MM.1S (cell line): ENCODE results near the gene RIIAD1.

ENCODE experiments used
- DNase-seq: peaks from one replicate; pipeline ENCODE4 v3.0.0-alpha.2; 2015
- H2AFZ ChIP-seq: fragments of 300-600 bp; sonication (generic); 2 replicates; pipeline ENCODE4 v1.6.0; 2016; ENCODE audit warnings: antibody characterized with exemption, low read length
- H3F3A ChIP-seq: fragments of 300-600 bp; sonication (generic); 2 replicates; pipeline ENCODE4 v1.6.1; 2016; ENCODE audit warnings: mild to moderate bottlenecking, antibody characterized with exemption, low read length, moderate library complexity, mixed read lengths; ENCODE audit not compliant: insufficient read depth
- H3K27ac ChIP-seq: fragments of 300-600 bp; sonication (generic); 2 replicates; pipeline ENCODE4 v1.5.1; 2016; ENCODE audit warnings: mild to moderate bottlenecking, low read length
- H3K27me3 ChIP-seq: fragments of 300-600 bp; sonication (generic); replicated peaks from 2 replicates; pipeline ENCODE4 v1.6.0; 2016; ENCODE audit warnings: low read length; ENCODE audit not compliant: insufficient read depth
- H3K36me3 ChIP-seq: fragments of 300-600 bp; sonication (generic); replicated peaks from 2 replicates; pipeline ENCODE4 v1.6.1; 2016; ENCODE audit warnings: mild to moderate bottlenecking, low read length, mixed read lengths; ENCODE audit not compliant: insufficient read depth
- H3K4me1 ChIP-seq: fragments of 300-600 bp; sonication (generic); 2 replicates; pipeline ENCODE4 v1.6.1; 2016; ENCODE audit warnings: low read length, mixed read lengths
- H3K4me2 ChIP-seq: fragments of 300-600 bp; sonication (generic); 2 replicates; pipeline ENCODE4 v1.6.0; 2016; ENCODE audit warnings: low read depth, low read length
- H3K4me3 ChIP-seq: fragments of 300-600 bp; sonication (generic); 2 replicates; pipeline ENCODE4 v1.5.1; 2016; ENCODE audit warnings: low read length, mixed read lengths
- H3K79me2 ChIP-seq: fragments of 300-600 bp; sonication (generic); 2 replicates; pipeline ENCODE4 v1.6.1; 2016; ENCODE audit warnings: mixed run types, low read length, mixed read lengths
- H3K9ac ChIP-seq: fragments of 300-600 bp; sonication (generic); 2 replicates; pipeline ENCODE4 v1.6.1; 2016; ENCODE audit warnings: low read length, mixed read lengths
- H3K9me2 ChIP-seq: fragments of 300-600 bp; sonication (generic); replicated peaks from 2 replicates; pipeline ENCODE4 v1.6.1; 2016; ENCODE audit warnings: mild to moderate bottlenecking, low read length, mixed read lengths; ENCODE audit not compliant: insufficient read depth
- H3K9me3 ChIP-seq: fragments of 300-600 bp; sonication (generic); replicated peaks from 2 replicates; pipeline ENCODE4 v1.6.1; 2016; ENCODE audit warnings: mild to moderate bottlenecking, low read length, mixed read lengths; ENCODE audit not compliant: insufficient read depth
- H4K20me1 ChIP-seq: fragments of 300-600 bp; sonication (generic); 2 replicates; pipeline ENCODE4 v1.6.1; 2016; ENCODE audit warnings: mild to moderate bottlenecking, low read length, moderate library complexity, mixed read lengths; ENCODE audit not compliant: insufficient read depth
- CTCF ChIP-seq: fragments of 300-600 bp; sonication (generic); IDR thresholded peaks from 2 replicates; pipeline ENCODE4 v1.5.1; 2016; ENCODE audit warnings: antibody characterized with exemption, low read length, mixed read lengths
- EZH2 ChIP-seq: fragments of 300-600 bp; sonication (generic); optimal IDR thresholded peaks from 2 replicates; pipeline ENCODE3; 2017; ENCODE audit warnings: low read depth, mild to moderate bottlenecking, antibody characterized with exemption, low read length, mixed read lengths
- EZH2phosphoT487 ChIP-seq: fragments of 300-600 bp; sonication (generic); IDR thresholded peaks from 2 replicates; pipeline ENCODE4 v1.6.1; 2018; ENCODE audit warnings: antibody characterized with exemption, low read length

The RIIAD1 gene

GRCh38 chr1:151710187-151710840, 11.0 kb upstream of the RIIAD1 start:
- Histone ChIP-seq H3K4me2 (no peak overlapping the region), H2AFZ (no peak overlapping the region), H4K20me1 (no peaks in the 10 kb centered on the region), H3K27me3 (peaks cover 67% of the 10 kb centered on the region), H3F3A (no peaks in the 10 kb centered on the region), H3K36me3 (no peaks in the 10 kb centered on the region), H3K9me2 (no peaks in the 10 kb centered on the region), H3K79me2 (no peaks in the 10 kb centered on the region), H3K9me3 (no peaks in the 10 kb centered on the region), H3K4me1 (0 out of 2 replicates have a peak, but pooled peaks cover 8% of the 10 kb centered on the region), H3K4me3 (no peak overlapping the region), H3K9ac (no peak overlapping the region), H3K27ac (no peak overlapping the region)
- TF ChIP-seq CTCF (no peak), EZH2 (no peak), EZH2phosphoT487 (no peak)
- no peak for DNase-seq

- Histone ChIP-seq H3K4me2 (no peak overlapping the region), H3K9me2 (no peaks in the 10 kb centered on the region), H3K9me3 (no peaks in the 10 kb centered on the region), H3K9ac (no peak overlapping the region), H3K27ac (no peak overlapping the region), H3K36me3 (no peaks in the 10 kb centered on the region), H3K4me3 (no peak overlapping the region), H3F3A (no peaks in the 10 kb centered on the region), H4K20me1 (no peaks in the 10 kb centered on the region), H3K4me1 (0 out of 2 replicates have a peak, but pooled peaks cover 8% of the 10 kb centered on the region), H2AFZ (no peak overlapping the region), H3K27me3 (peaks cover 76% of the 10 kb centered on the region), H3K79me2 (no peaks in the 10 kb centered on the region)
- DNase-seq: no peak
- TF ChIP-seq EZH2phosphoT487: no peak
- TF ChIP-seq CTCF: no peak
- TF ChIP-seq EZH2: no peak
Observed at GRCh38 chr1:151711044-151711800, 10.1 kb upstream of the RIIAD1 start.

- TF ChIP-seq CTCF (no peak), EZH2phosphoT487 (no peak), EZH2 (no peak)
- DNase-seq: no peak
- H3K36me3 ChIP-seq: no peaks in the 10 kb centered on the region
- H2AFZ ChIP-seq: no peak overlapping the region
- no peaks in the 10 kb centered on the region for H3K9me3 ChIP-seq
- no peak overlapping the region for H3K27ac ChIP-seq
- no peak overlapping the region for H3K4me2 ChIP-seq
- H3K27me3 ChIP-seq: peaks cover 81% of the 10 kb centered on the region
- no peak overlapping the region for H3K4me3 ChIP-seq
- no peak overlapping the region for H3K9ac ChIP-seq
- no peaks in the 10 kb centered on the region for H3K9me2 ChIP-seq
- no peaks in the 10 kb centered on the region for H3K79me2 ChIP-seq
- H3F3A ChIP-seq: no peaks in the 10 kb centered on the region
- 0 out of 2 replicates have a peak, but pooled peaks cover 1% of the 10 kb centered on the region for H3K4me1 ChIP-seq
- no peaks in the 10 kb centered on the region for H4K20me1 ChIP-seq
Observed at GRCh38 chr1:151711951-151712350, 9.4 kb upstream of the RIIAD1 start.
